ENCODE measurements around the gene TSPAN18. TPM values are rescaled to one million over a fixed set of nuclear protein-coding genes. Genes with fewer than 3 reads are reported as not detected.

TSPAN18 gene
- total and polyA plus RNA-seq, 2 of the 8 experiments (the other 6 are each of a cell fraction or from before 2014, with no cell fraction given), result 5.2 to 10.2 TPM

- FAIRE-seq, result no peak
- H2AFZ ChIP-seq (ENCODE audit: low read length), result no peak overlapping the region
- no peak for DNase-seq (ENCODE audit: low read depth in 1 of 2, low spot score in 2 of 2)
- TF ChIP-seq SP2 (IDR thresholded peaks at IDR 0.05; ENCODE audit: low read length) (no peak), KDM1A (IDR thresholded peaks at IDR 0.05; ENCODE audit: borderline replicate concordance, low read length) (no peak), POU5F1 (IDR thresholded peaks at IDR 0.05; ENCODE audit: low read depth, low read length) (no peak), SP4 (IDR thresholded peaks at IDR 0.05; ENCODE audit: low read length) (no peak), SRF (IDR thresholded peaks at IDR 0.05; ENCODE audit: low read depth, low read length) (no peak), RFX5 (IDR thresholded peaks at IDR 0.05; ENCODE audit: borderline replicate concordance, low read depth, low read length) (no peak), KDM5A (IDR thresholded peaks at IDR 0.05; ENCODE audit: low read length) (no peak), EZH2 (IDR thresholded peaks at IDR 0.05; ENCODE audit: low read depth, low read length, severe bottlenecking) (no peak), KDM4A (IDR thresholded peaks at IDR 0.05; ENCODE audit: low read depth, low read length, severe bottlenecking) (no peak), BACH1 (IDR thresholded peaks at IDR 0.05; ENCODE audit: low read length) (no peak), TCF12 (IDR thresholded peaks at IDR 0.05; ENCODE audit: low read depth, low read length) (no peak), MAFK (IDR thresholded peaks at IDR 0.05; ENCODE audit: low read depth, low read length) (no peak), ZNF274 (IDR thresholded peaks at IDR 0.05; ENCODE audit: borderline replicate concordance, extremely low read depth, low read length) (no peak), TEAD4 (IDR thresholded peaks at IDR 0.05; ENCODE audit: low read depth, low read length) (no peak)
- TF ChIP-seq, protein P1, sequence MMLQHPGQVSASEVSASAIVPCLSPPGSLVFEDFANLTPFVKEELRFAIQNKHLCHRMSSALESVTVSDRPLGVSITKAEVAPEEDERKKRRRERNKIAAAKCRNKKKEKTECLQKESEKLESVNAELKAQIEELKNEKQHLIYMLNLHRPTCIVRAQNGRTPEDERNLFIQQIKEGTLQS (IDR thresholded peaks at IDR 0.05; ENCODE audit: insufficient read depth, low read depth, low read length), result no peak
Observed at GRCh38 chr11:44760477-44760872, 33.7 kb downstream of the TSPAN18 start.

More at GRCh38 chr11:44760477-44760872, 33.7 kb downstream of the TSPAN18 start:
- Histone ChIP-seq H2BK20ac (ENCODE audit: low read length) (no peak overlapping the region), H3K9ac (replicated peaks in 1 of 4; ENCODE audit: extremely low read depth in 1 of 4, low read depth in 3 of 4, low read length in 3 of 4) (no peak overlapping the region), H4K91ac (replicated peaks; ENCODE audit: insufficient read length, low read length) (no peak overlapping the region), H2BK12ac (ENCODE audit: low read depth, low read length) (no peak overlapping the region), H3K23me2 (ENCODE audit: low read depth, low read length) (no peaks in the 10 kb centered on the region), H2BK15ac (ENCODE audit: low read length) (no peak overlapping the region), H3K9me3 (ENCODE audit: insufficient read depth in 2 of 2, low read depth in 1 of 2, low read length in 1 of 2) (no peaks in the 10 kb centered on the region), H2BK5ac (ENCODE audit: low read depth, low read length) (no peak overlapping the region), H3K4ac (replicated peaks; ENCODE audit: insufficient read length, low read depth, low read length) (no peak overlapping the region), H3K56ac (replicated peaks; ENCODE audit: insufficient read length, low read depth, low read length) (no peak overlapping the region), H3K14ac (ENCODE audit: insufficient read length) (no peak overlapping the region), H4K8ac (ENCODE audit: extremely low read depth, insufficient read depth, low read length) (no peak overlapping the region), H3K79me1 (ENCODE audit: low read depth, low read length) (no peaks in the 10 kb centered on the region), H3K4me1 (replicated peaks in 1 of 4; ENCODE audit: control insufficient read depth in 3 of 4, insufficient read depth in 4 of 4, low read length in 3 of 4) (peaks cover 13 to 25% (median 18%) of the 10 kb centered on the region in 4 experiments), H3K23ac (ENCODE audit: insufficient read length) (no peak overlapping the region), H3K79me2 (ENCODE audit: control insufficient read depth in 1 of 2, insufficient read depth in 2 of 2, low read length in 2 of 2) (no peaks in the 10 kb centered on the region), H2AK5ac (ENCODE audit: low read depth, low read length) (no peak overlapping the region), H3K18ac (ENCODE audit: extremely low read depth, low read length) (no peak overlapping the region), H3K4me2 (ENCODE audit: insufficient read depth in 1 of 2, low read depth in 2 of 2, low read length in 2 of 2) (no peak overlapping the region), H4K20me1 (replicated peaks in 1 of 2; ENCODE audit: control insufficient read depth in 1 of 2, insufficient read depth in 2 of 2, low read length in 2 of 2) (peaks cover 0 to 2% of the 10 kb centered on the region in 2 experiments), H3K36me3 (ENCODE audit: control insufficient read depth in 2 of 4, insufficient read depth in 4 of 4, low read length in 3 of 4) (no peaks in the 10 kb centered on the region), H3K27ac (ENCODE audit: low read depth, low read length) (no peak overlapping the region), H2BK120ac (replicated peaks; ENCODE audit: low read depth, low read length) (no peak overlapping the region), H3K4me3 (ENCODE audit: extremely low read depth in 1 of 4, insufficient read depth in 2 of 4, low read depth in 3 of 4, low read length in 4 of 4) (no peak overlapping the region), H3K27me3 (replicated peaks in 1 of 4; ENCODE audit: control insufficient read depth in 3 of 4, extremely low read depth in 1 of 4, insufficient read depth in 3 of 4, low read length in 3 of 4) (peaks cover 0 to 14% (median 11%) of the 10 kb centered on the region in 4 experiments; a peak in 6 of 7 replicates), H4K5ac (ENCODE audit: insufficient read length, low read depth, low read length) (no peak overlapping the region)
- ChIA-PET POLR2A (ENCODE audit: partially characterized antibody) (interaction anchor here (1.9 kb wide), 1 partner anchor 14 kb away, joined by 7 read pairs; no protein-coding TSS in a partner anchor), CTCF (ENCODE audit: partially characterized antibody) (interaction anchor here (0.6 to 10.1 kb wide), 32 partner anchors 11 to 292 kb away, joined by 3 to 132 read pairs (median 4); no protein-coding TSS in a partner anchor)
- 76% methylated on average over 1 of the region's 1 CpG; no CpG with 5 or more reads in 1 of the 2 experiments for WGBS, 2 experiments (ENCODE audit: extremely low coverage in 1 of 2, insufficient coverage in 1 of 2, insufficient read length in 1 of 2, insufficient replicate concordance in 2 of 2, low coverage in 1 of 2, low lambda C conversion rate in 2 of 2, missing lambda C conversion rate in 1 of 2)
